ENCODE measurements around the gene LBP. TPM values are rescaled to one million over a fixed set of nuclear protein-coding genes. Genes with fewer than 3 reads are reported as not detected.
"Not testable (repeated sequence)": the region's sequence is repeated elsewhere in the genome, so short reads cannot be mapped to it uniquely, and the experiment has no call there.

The LBP gene
- total and polyA plus RNA-seq, 10 of the 15 experiments (the other 5 are each of a cell fraction or from before 2014, with no cell fraction given): 0.04 to 0.10 TPM; not detected in 8

GRCh38 chr20:38338849-38339520, 7.3 kb upstream of the LBP start:
- in situ Hi-C loops (cut with MboI): no loop called here
- ChIA-PET RAD21 (ENCODE audit: unreplicated experiment) (no interaction called here), SMC1A (ENCODE audit: uncharacterized antibody, unreplicated experiment) (no interaction called here), CTCF (interaction anchor here (1.2 kb wide), 1 partner anchor 69 kb away, joined by 3 read pairs; no protein-coding TSS in a partner anchor), POLR2A (no interaction called here)
- no peak overlapping the region for H3K4me3 ChIP-seq
- H3K4me2 ChIP-seq (ENCODE audit: control insufficient read depth, insufficient read depth): no peak overlapping the region
- H3K27me3 ChIP-seq (replicated peaks in 1 of 2; ENCODE audit: control insufficient read depth in 2 of 2, insufficient read depth in 2 of 2, low read length in 1 of 2): no peaks in the 10 kb centered on the region
- no peak for TF ChIP-seq CHD1 (IDR thresholded peaks at IDR 0.05; ENCODE audit: low read depth, low read length)
- TF ChIP-seq STAT1 (conservative IDR thresholded peaks at IDR 0.05): no peak
- no peak for TF ChIP-seq ZNF217 (IDR thresholded peaks at IDR 0.05)
- TF ChIP-seq, protein P1, sequence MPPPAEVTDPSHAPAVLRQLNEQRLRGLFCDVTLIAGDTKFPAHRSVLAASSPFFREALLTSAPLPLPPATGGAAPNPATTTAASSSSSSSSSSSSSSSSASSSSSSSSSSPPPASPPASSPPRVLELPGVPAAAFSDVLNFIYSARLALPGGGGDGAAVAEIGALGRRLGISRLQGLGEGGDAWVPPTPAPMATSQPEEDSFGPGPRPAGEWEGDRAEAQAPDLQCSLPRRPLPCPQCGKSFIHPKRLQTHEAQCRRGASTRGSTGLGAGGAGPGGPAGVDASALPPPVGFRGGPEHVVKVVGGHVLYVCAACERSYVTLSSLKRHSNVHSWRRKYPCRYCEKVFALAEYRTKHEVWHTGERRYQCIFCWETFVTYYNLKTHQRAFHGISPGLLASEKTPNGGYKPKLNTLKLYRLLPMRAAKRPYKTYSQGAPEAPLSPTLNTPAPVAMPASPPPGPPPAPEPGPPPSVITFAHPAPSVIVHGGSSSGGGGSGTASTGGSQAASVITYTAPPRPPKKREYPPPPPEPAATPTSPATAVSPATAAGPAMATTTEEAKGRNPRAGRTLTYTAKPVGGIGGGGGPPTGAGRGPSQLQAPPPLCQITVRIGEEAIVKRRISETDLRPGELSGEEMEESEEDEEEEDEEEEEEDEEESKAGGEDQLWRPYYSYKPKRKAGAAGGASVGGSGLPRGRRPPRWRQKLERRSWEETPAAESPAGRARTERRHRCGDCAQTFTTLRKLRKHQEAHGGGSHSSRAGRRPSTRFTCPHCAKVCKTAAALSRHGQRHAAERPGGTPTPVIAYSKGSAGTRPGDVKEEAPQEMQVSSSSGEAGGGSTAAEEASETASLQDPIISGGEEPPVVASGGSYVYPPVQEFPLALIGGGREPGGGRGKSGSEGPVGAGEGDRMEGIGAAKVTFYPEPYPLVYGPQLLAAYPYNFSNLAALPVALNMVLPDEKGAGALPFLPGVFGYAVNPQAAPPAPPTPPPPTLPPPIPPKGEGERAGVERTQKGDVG (CRISPR knock-in tag; IDR thresholded peaks at IDR 0.05): no peak
- no peak for TF ChIP-seq GABPA (IDR thresholded peaks at IDR 0.05; ENCODE audit: low read depth)
- TF ChIP-seq RAD51 (IDR thresholded peaks at IDR 0.05): no peak
- TF ChIP-seq CEBPB (IDR thresholded peaks at IDR 0.05; ENCODE audit: borderline replicate concordance in 1 of 2, low read depth in 2 of 2, low read length in 2 of 2): no peak
- TF ChIP-seq, protein P2, sequence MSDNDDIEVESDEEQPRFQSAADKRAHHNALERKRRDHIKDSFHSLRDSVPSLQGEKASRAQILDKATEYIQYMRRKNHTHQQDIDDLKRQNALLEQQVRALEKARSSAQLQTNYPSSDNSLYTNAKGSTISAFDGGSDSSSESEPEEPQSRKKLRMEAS (IDR thresholded peaks at IDR 0.05; ENCODE audit: low read depth, low read length): no peak
- no peak for TF ChIP-seq MEF2A (IDR thresholded peaks at IDR 0.05; ENCODE audit: insufficient read depth, low read depth, low read length)
- TF ChIP-seq SMAD5 (IDR thresholded peaks at IDR 0.05; ENCODE audit: low read depth): no peak
- no peak for TF ChIP-seq DPF2 (IDR thresholded peaks at IDR 0.05)
- no peak overlapping the region for H2AFZ ChIP-seq (ENCODE audit: control insufficient read depth, low read depth, low read length)
- no TSS peak for BruUV-seq (replicated peaks)
- H3K9me3 ChIP-seq (replicated peaks; ENCODE audit: control insufficient read depth, insufficient read depth, low read length): no peaks in the 10 kb centered on the region; the same call in 1 of the 3 replicates
- whole genome bisulfite sequencing (ENCODE audit: insufficient coverage, insufficient replicate concordance, low lambda C conversion rate, missing lambda C conversion rate): 21% methylated on average over 7 of the region's 7 CpGs
- no peak for FAIRE-seq
- no peak for ATAC-seq
- H3K36me3 ChIP-seq (ENCODE audit: control insufficient read depth in 2 of 2, insufficient read depth in 2 of 2, low read length in 1 of 2): no peaks in the 10 kb centered on the region
- H4K20me1 ChIP-seq (ENCODE audit: control insufficient read depth, insufficient read depth): no peaks in the 10 kb centered on the region
- no peak overlapping the region for H3K27ac ChIP-seq (ENCODE audit: control insufficient read depth, insufficient read depth)
- intact Hi-C loops (cut with micrococcal nuclease; ENCODE audit: unreplicated experiment): no loop called here
- no peak for DNase-seq (ENCODE audit: low read depth, low spot score)
- H3K4me1 ChIP-seq (ENCODE audit: control insufficient read depth, insufficient read depth, low read length): no peaks in the 10 kb centered on the region
- H3K9ac ChIP-seq (ENCODE audit: control insufficient read depth, insufficient read depth, low read length): no peak overlapping the region
- H3K79me2 ChIP-seq (ENCODE audit: control insufficient read depth, insufficient read depth, low read length): no peaks in the 10 kb centered on the region

GRCh38 chr20:38339521-38339896, 6.8 kb upstream of the LBP start:
- DNase-seq (ENCODE audit: low read depth, low spot score); in situ Hi-C loops (cut with MboI); H2AFZ ChIP-seq (ENCODE audit: control insufficient read depth, low read depth, low read length); FAIRE-seq; H3K4me2 ChIP-seq (ENCODE audit: control insufficient read depth, insufficient read depth); H3K79me2 ChIP-seq (ENCODE audit: control insufficient read depth, insufficient read depth, low read length); H3K9me3 ChIP-seq (replicated peaks; ENCODE audit: control insufficient read depth, insufficient read depth, low read length); H3K27ac ChIP-seq (ENCODE audit: control insufficient read depth, insufficient read depth); H3K9ac ChIP-seq (ENCODE audit: control insufficient read depth, insufficient read depth, low read length); BruUV-seq (replicated peaks); SMC1A ChIA-PET (ENCODE audit: uncharacterized antibody, unreplicated experiment); RAD21 ChIA-PET (ENCODE audit: unreplicated experiment); H3K36me3 ChIP-seq (ENCODE audit: control insufficient read depth in 2 of 2, insufficient read depth in 2 of 2, low read length in 1 of 2); intact Hi-C loops (cut with micrococcal nuclease; ENCODE audit: unreplicated experiment); H3K4me1 ChIP-seq (ENCODE audit: control insufficient read depth, insufficient read depth, low read length); H3K4me3 ChIP-seq; H4K20me1 ChIP-seq (ENCODE audit: control insufficient read depth, insufficient read depth); H3K27me3 ChIP-seq (replicated peaks in 1 of 2; ENCODE audit: control insufficient read depth in 2 of 2, insufficient read depth in 2 of 2, low read length in 1 of 2); POLR2A ChIA-PET; ATAC-seq: not testable (repeated sequence)
- CTCF ChIA-PET: interaction anchor here (1.2 kb wide), 1 partner anchor 69 kb away, joined by 3 read pairs; no protein-coding TSS in a partner anchor
- 57% methylated on average over 8 of the region's 8 CpGs for WGBS (ENCODE audit: insufficient coverage, insufficient replicate concordance, low lambda C conversion rate, missing lambda C conversion rate)

Data from GM12878 (cell line).